ENCODE measurements around the gene SF3B3. TPM values are rescaled to one million over a fixed set of nuclear protein-coding genes. Genes with fewer than 3 reads are reported as not detected.
A peak's percentile ranks its signal among the peaks of the same experiment; 100 is the strongest.
"Not testable (repeated sequence)": the region's sequence is repeated elsewhere in the genome, so short reads cannot be mapped to it uniquely, and the experiment has no call there.

SF3B3 gene
- total RNA-seq, 1 experiment from 2014 or later, result 326 TPM

- BruUV-seq (replicated peaks), result no TSS peak
- peaks cover 43% of the 10 kb centered on the region for H3K79me2 ChIP-seq (ENCODE audit: low read depth)
- H3K4me2 ChIP-seq, result no peak overlapping the region
- peaks cover 14% of the 10 kb centered on the region for H3F3A ChIP-seq (ENCODE audit: insufficient read depth, low read depth)
- H3K4me3 ChIP-seq, result no peak overlapping the region
- TF ChIP-seq CTCF (conservative IDR thresholded peaks at IDR 0.05) (no peak), EZH2 (IDR thresholded peaks at IDR 0.05; ENCODE audit: low read depth) (no peak)
- H3K9me2 ChIP-seq (ENCODE audit: insufficient read depth), result no peaks in the 10 kb centered on the region
- H2AFZ ChIP-seq, result no peak overlapping the region
- H3K9me3 ChIP-seq (ENCODE audit: insufficient read depth, low read depth), result no peaks in the 10 kb centered on the region
- no peaks in the 10 kb centered on the region for H3K27me3 ChIP-seq (ENCODE audit: insufficient read depth, low read depth)
- ChIA-PET CTCF (no interaction called here), POLR2A (ENCODE audit: unreplicated experiment) (no interaction called here)
- DNase-seq, result peak in 1 of 2 experiments; percentile 39
- peaks cover 9% of the 10 kb centered on the region for H4K20me1 ChIP-seq (ENCODE audit: insufficient read depth)
- no peak overlapping the region for H3K27ac ChIP-seq
- H3K36me3 ChIP-seq (ENCODE audit: low read depth), result peaks cover 17% of the 10 kb centered on the region; the same call in 1 of the 2 replicates
- peaks cover 17% of the 10 kb centered on the region for H3K4me1 ChIP-seq (replicated peaks; ENCODE audit: insufficient read depth)
- intact Hi-C loops (cut with micrococcal nuclease; ENCODE audit: unreplicated experiment), result no loop called here
Measured at GRCh38 chr16:70520612-70521297, 2.9 kb upstream of the SF3B3 start.

GRCh38 chr16:70522216-70523075, 1.2 kb upstream of the SF3B3 start:
- peak overlapping the region; percentile 99 for H3K4me3 ChIP-seq
- ChIA-PET CTCF (no interaction called here), POLR2A (ENCODE audit: unreplicated experiment) (no interaction called here)
- DNase-seq, result no peak
- peak overlapping the region; percentile 88 for H3K27ac ChIP-seq
- H3K79me2 ChIP-seq (ENCODE audit: low read depth), result peaks cover 60% of the 10 kb centered on the region
- peaks cover 26% of the 10 kb centered on the region for H3K36me3 ChIP-seq (ENCODE audit: low read depth)
- H3K4me2 ChIP-seq, result peak overlapping the region; percentile 100
- peaks cover 14% of the 10 kb centered on the region for H3F3A ChIP-seq (ENCODE audit: insufficient read depth, low read depth)
- no peaks in the 10 kb centered on the region for H3K9me3 ChIP-seq (ENCODE audit: insufficient read depth, low read depth)
- H4K20me1 ChIP-seq (ENCODE audit: insufficient read depth), result peaks cover 24% of the 10 kb centered on the region
- H2AFZ ChIP-seq, result peak overlapping the region; percentile 96
- no peaks in the 10 kb centered on the region for H3K9me2 ChIP-seq (ENCODE audit: insufficient read depth)
- no peak for TF ChIP-seq EZH2 (IDR thresholded peaks at IDR 0.05; ENCODE audit: low read depth)
- no peak for TF ChIP-seq CTCF (conservative IDR thresholded peaks at IDR 0.05)
- peaks cover 34% of the 10 kb centered on the region for H3K4me1 ChIP-seq (replicated peaks; ENCODE audit: insufficient read depth)
- H3K27me3 ChIP-seq (ENCODE audit: insufficient read depth, low read depth), result no peaks in the 10 kb centered on the region
- intact Hi-C loops (cut with micrococcal nuclease; ENCODE audit: unreplicated experiment), result loop anchor here (1.0 to 2.0 kb wide), 2 partner anchors 46 to 142 kb away; no protein-coding TSS in a partner anchor
- no TSS peak for BruUV-seq (replicated peaks)

- H3F3A ChIP-seq (ENCODE audit: insufficient read depth, low read depth), result peaks cover 18% of the 10 kb centered on the region
- peaks cover 33% of the 10 kb centered on the region for H3K36me3 ChIP-seq (ENCODE audit: low read depth)
- H2AFZ ChIP-seq, result peak within 1 kb of the TSS; percentile 96
- peak within 1 kb of the TSS; percentile 99 for H3K4me3 ChIP-seq
- no peaks in the 10 kb centered on the region for H3K9me2 ChIP-seq (ENCODE audit: insufficient read depth)
- DNase-seq, result peak; percentile 66 to 82
- TF ChIP-seq CTCF (conservative IDR thresholded peaks at IDR 0.05), result no peak
- no peaks in the 10 kb centered on the region for H3K27me3 ChIP-seq (ENCODE audit: insufficient read depth, low read depth)
- ChIA-PET CTCF (no interaction called here), POLR2A (ENCODE audit: unreplicated experiment) (interaction anchor here (0.6 to 0.7 kb wide), 2 partner anchors 17 to 26 kb away, joined by 3 to 11 read pairs; no protein-coding TSS in a partner anchor)
- peaks cover 35% of the 10 kb centered on the region for H3K4me1 ChIP-seq (replicated peaks; ENCODE audit: insufficient read depth)
- peaks cover 67% of the 10 kb centered on the region for H3K79me2 ChIP-seq (ENCODE audit: low read depth)
- H4K20me1 ChIP-seq (ENCODE audit: insufficient read depth), result peaks cover 32% of the 10 kb centered on the region
- intact Hi-C loops (cut with micrococcal nuclease; ENCODE audit: unreplicated experiment), result loop anchor here (2.0 kb wide), 1 partner anchor 142 kb away; no protein-coding TSS in a partner anchor
- peak within 1 kb of the TSS; percentile 100 for H3K4me2 ChIP-seq
- BruUV-seq (replicated peaks), result TSS peak; percentile 74
- no peaks in the 10 kb centered on the region for H3K9me3 ChIP-seq (ENCODE audit: insufficient read depth, low read depth)
- peak within 1 kb of the TSS; percentile 88 for H3K27ac ChIP-seq
Measured at GRCh38 chr16:70523076-70523742, 407 bp upstream of the SF3B3 start, which contains the start of gene COG4. TSS of gene COG4 (minus strand) at chr16:70523554. CDS start at chr16:70523543, 11 bp downstream.

- Histone ChIP-seq H3K4me3 (peak overlapping the region; percentile 99), H4K20me1 (ENCODE audit: insufficient read depth) (peaks cover 44% of the 10 kb centered on the region), H3K36me3 (ENCODE audit: low read depth) (peaks cover 45% of the 10 kb centered on the region), H3K79me2 (ENCODE audit: low read depth) (peaks cover 79% of the 10 kb centered on the region), H3K4me2 (peak overlapping the region; percentile 100), H3K27ac (peak overlapping the region; percentile 88), H2AFZ (peak overlapping the region; percentile 96; the same call in 1 of the 2 replicates), H3K4me1 (replicated peaks; ENCODE audit: insufficient read depth) (peaks cover 45% of the 10 kb centered on the region), H3F3A (ENCODE audit: insufficient read depth, low read depth) (peaks cover 29% of the 10 kb centered on the region)
- H3K9me2 ChIP-seq (ENCODE audit: insufficient read depth); intact Hi-C loops (cut with micrococcal nuclease; ENCODE audit: unreplicated experiment); H3K9me3 ChIP-seq (ENCODE audit: insufficient read depth, low read depth); H3K27me3 ChIP-seq (ENCODE audit: insufficient read depth, low read depth): not testable (repeated sequence)
- BruUV-seq (replicated peaks), result TSS peak; percentile 79
- DNase-seq, result peak in 1 of 2 experiments; percentile 20
- ChIA-PET CTCF (interaction anchor here (0.7 kb wide), 1 partner anchor 36 kb away, joined by 7 read pairs; no protein-coding TSS in a partner anchor), POLR2A (ENCODE audit: unreplicated experiment) (interaction anchor here (0.6 kb wide), 2 partner anchors 145 to 177 kb away, joined by 5 to 14 read pairs; no protein-coding TSS in a partner anchor)
Measured at GRCh38 chr16:70524399-70524825, 796 bp downstream of the SF3B3 start.

All from PC-9 (cell line).